ENCODE measurements around the gene NCCRP1. TPM values are rescaled to one million over a fixed set of nuclear protein-coding genes. Genes with fewer than 3 reads are reported as not detected.
"Not testable (repeated sequence)": the region's sequence is repeated elsewhere in the genome, so short reads cannot be mapped to it uniquely, and the experiment has no call there.

NCCRP1 gene
- total RNA-seq, 2 experiments from 2014 or later, result not detected

DNA sequence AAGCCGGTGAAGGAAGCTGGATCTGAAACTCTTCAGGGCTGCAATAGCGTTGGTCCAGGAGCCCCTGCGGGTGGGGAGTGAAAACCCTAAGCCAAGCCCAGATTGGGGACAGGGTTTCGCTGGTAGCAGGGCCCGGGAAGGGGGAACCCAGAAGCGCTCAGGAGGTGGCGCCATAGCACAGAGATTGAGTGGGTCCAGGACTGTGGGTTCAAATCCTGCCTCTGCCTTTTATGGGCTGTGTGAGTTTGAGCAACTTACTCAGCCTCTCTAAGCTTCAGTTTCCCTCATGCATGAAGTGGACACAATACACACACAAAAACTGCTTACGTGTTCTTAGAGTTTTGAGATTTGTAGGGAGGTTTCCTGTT, 15.6 kb downstream of the NCCRP1 start:
- no peak overlapping the region for H3K27ac Mint-ChIP-seq
- intact Hi-C loops (cut with DNase I, micrococcal nuclease), result loop anchor here (1.0 to 2.0 kb wide), 2 partner anchors 116 to 200 kb away; partner anchors contain the start of gene PLEKHG2 (in 1 of the 2)
- ChIA-PET POLR2A (interaction anchor here (0.7 to 1.0 kb wide), 2 partner anchors 115 to 124 kb away, joined by 3 read pairs; no protein-coding TSS in a partner anchor), CTCF (no interaction called here)
- Histone ChIP-seq H3K27me3 (ENCODE audit: control insufficient read depth in 1 of 2, insufficient read depth in 2 of 2, low read length in 2 of 2) (no peaks in the 10 kb centered on the region), H3K36me3 (ENCODE audit: insufficient read depth, low read length) (no peaks in the 10 kb centered on the region), H3K27ac (ENCODE audit: low read depth in 1 of 2, low read length in 2 of 2) (no peak overlapping the region), H3K4me3 (ENCODE audit: low read length) (no peak overlapping the region), H3K4me1 (ENCODE audit: insufficient read depth, low read length) (peaks cover 5% of the 10 kb centered on the region), H3K9me3 (ENCODE audit: control insufficient read depth in 1 of 2, insufficient read depth in 1 of 2, low read length in 2 of 2) (no peaks in the 10 kb centered on the region)
- H3K9me3 Mint-ChIP-seq, result no peaks in the 10 kb centered on the region
- H3K4me3 Mint-ChIP-seq, result no peak overlapping the region
- H3K36me3 Mint-ChIP-seq (ENCODE audit: low read depth), result no peaks in the 10 kb centered on the region
- TF ChIP-seq, protein P1, sequence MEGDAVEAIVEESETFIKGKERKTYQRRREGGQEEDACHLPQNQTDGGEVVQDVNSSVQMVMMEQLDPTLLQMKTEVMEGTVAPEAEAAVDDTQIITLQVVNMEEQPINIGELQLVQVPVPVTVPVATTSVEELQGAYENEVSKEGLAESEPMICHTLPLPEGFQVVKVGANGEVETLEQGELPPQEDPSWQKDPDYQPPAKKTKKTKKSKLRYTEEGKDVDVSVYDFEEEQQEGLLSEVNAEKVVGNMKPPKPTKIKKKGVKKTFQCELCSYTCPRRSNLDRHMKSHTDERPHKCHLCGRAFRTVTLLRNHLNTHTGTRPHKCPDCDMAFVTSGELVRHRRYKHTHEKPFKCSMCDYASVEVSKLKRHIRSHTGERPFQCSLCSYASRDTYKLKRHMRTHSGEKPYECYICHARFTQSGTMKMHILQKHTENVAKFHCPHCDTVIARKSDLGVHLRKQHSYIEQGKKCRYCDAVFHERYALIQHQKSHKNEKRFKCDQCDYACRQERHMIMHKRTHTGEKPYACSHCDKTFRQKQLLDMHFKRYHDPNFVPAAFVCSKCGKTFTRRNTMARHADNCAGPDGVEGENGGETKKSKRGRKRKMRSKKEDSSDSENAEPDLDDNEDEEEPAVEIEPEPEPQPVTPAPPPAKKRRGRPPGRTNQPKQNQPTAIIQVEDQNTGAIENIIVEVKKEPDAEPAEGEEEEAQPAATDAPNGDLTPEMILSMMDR (IDR thresholded peaks at IDR 0.05), result peak; percentile 47
- peaks cover 5% of the 10 kb centered on the region for H3K27me3 Mint-ChIP-seq
- peak; percentile 30 to 73 (median 50) for DNase-seq
- ATAC-seq (ENCODE audit: poor library complexity), result peak; percentile 76
- H3K4me1 Mint-ChIP-seq (ENCODE audit: low read depth), result no peaks in the 10 kb centered on the region

DNA sequence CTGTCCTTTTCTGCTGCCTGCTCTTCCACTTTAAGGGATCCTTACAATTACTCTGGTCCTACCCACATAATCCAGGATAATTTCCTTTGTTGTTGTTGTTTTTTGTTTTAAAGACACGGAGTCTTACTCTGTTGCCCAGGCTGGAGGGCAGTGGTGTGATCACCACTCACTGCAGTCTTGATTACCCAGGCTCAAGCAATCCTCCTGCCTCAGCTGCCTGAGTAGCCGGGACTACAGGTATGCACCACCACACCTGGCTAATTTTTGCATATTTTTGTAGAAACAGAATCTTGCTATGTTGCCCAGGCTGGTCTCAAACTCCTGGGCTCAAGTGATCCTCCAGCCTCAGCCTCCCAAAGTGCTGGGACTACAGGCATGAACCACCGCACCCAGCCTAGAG, 18.6 kb downstream of the NCCRP1 start:
- H3K9me3 ChIP-seq (ENCODE audit: control insufficient read depth in 1 of 2, insufficient read depth in 1 of 2, low read length in 2 of 2); POLR2A ChIA-PET; H3K4me3 Mint-ChIP-seq; DNase-seq; H3K27ac ChIP-seq (ENCODE audit: low read depth in 1 of 2, low read length in 2 of 2); H3K4me1 ChIP-seq (ENCODE audit: insufficient read depth, low read length); H3K36me3 ChIP-seq (ENCODE audit: insufficient read depth, low read length); ATAC-seq (ENCODE audit: poor library complexity); intact Hi-C loops (cut with DNase I, micrococcal nuclease); CTCF ChIA-PET; H3K4me1 Mint-ChIP-seq (ENCODE audit: low read depth); H3K4me3 ChIP-seq (ENCODE audit: low read length); H3K27me3 ChIP-seq (ENCODE audit: control insufficient read depth in 1 of 2, insufficient read depth in 2 of 2, low read length in 2 of 2); H3K36me3 Mint-ChIP-seq (ENCODE audit: low read depth); H3K27ac Mint-ChIP-seq; H3K9me3 Mint-ChIP-seq: not testable (repeated sequence)
- peaks cover 14% of the 10 kb centered on the region for H3K27me3 Mint-ChIP-seq

DNA sequence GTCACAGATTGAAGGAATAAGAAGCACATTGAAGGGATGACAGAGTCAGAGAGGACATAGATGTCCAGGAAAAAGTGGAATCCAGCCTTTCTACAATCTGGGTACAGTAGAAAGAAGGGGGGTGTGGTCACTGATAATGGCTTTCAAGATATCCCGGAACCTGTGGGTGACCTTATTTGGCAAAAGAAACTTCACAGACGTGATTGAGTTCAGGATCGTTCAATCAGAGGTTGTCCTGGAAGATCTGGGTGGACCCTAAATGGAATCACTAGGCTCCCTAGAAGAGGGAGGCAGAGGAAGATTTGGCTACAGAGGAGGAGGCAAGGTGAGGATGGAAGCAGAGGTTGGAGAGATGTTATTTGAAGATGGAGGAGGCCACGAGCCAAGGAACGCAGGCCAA, 20.3 kb downstream of the NCCRP1 start:
- TF ChIP-seq, protein P1 (IDR thresholded peaks at IDR 0.05), result no peak
- ChIA-PET POLR2A (no interaction called here), CTCF (interaction anchor here (0.6 to 0.7 kb wide), 2 partner anchors 34 to 410 kb away, joined by 3 read pairs; no protein-coding TSS in a partner anchor)
- DNase-seq (no peak), ATAC-seq (ENCODE audit: poor library complexity) (no peak)
- Histone ChIP-seq H3K36me3 (ENCODE audit: insufficient read depth, low read length) (no peaks in the 10 kb centered on the region), H3K27me3 (ENCODE audit: control insufficient read depth in 1 of 2, insufficient read depth in 2 of 2, low read length in 2 of 2) (no peaks in the 10 kb centered on the region), H3K9me3 (ENCODE audit: control insufficient read depth in 1 of 2, insufficient read depth in 1 of 2, low read length in 2 of 2) (no peaks in the 10 kb centered on the region), H3K4me3 (ENCODE audit: low read length) (no peak overlapping the region), H3K4me1 (ENCODE audit: insufficient read depth, low read length) (peaks cover 6% of the 10 kb centered on the region), H3K27ac (ENCODE audit: low read depth in 1 of 2, low read length in 2 of 2) (no peak overlapping the region)
- H3K4me3 Mint-ChIP-seq, result no peak overlapping the region
- H3K27me3 Mint-ChIP-seq, result peaks cover 25% of the 10 kb centered on the region
- H3K36me3 Mint-ChIP-seq (ENCODE audit: low read depth), result no peaks in the 10 kb centered on the region
- H3K4me1 Mint-ChIP-seq (ENCODE audit: low read depth), result no peaks in the 10 kb centered on the region
- H3K9me3 Mint-ChIP-seq, result no peaks in the 10 kb centered on the region
- intact Hi-C loops (cut with DNase I, micrococcal nuclease), result no loop called here
- H3K27ac Mint-ChIP-seq, result no peak overlapping the region

Data from CD4-positive, alpha-beta T cell (primary cell).